Fibroblast of villous mesenchyme (primary cell): ENCODE results near the gene ERV3-1. TPM values are rescaled to one million over a fixed set of nuclear protein-coding genes. Genes with fewer than 3 reads are reported as not detected.

Source experiments
- DNase-seq: peaks from one replicate; pipeline ENCODE4 v3.0.0-alpha.2; 2010; ENCODE audit warnings: low read depth
- H3K4me3 ChIP-seq: 2 replicates; pipeline ENCODE4 v1.5.1; 2011; ENCODE audit warnings: low read depth, mild to moderate bottlenecking, low read length
- CTCF ChIP-seq: IDR thresholded peaks from 2 replicates; pipeline ENCODE4 v1.5.1; 2012; ENCODE audit warnings: low read depth, mild to moderate bottlenecking, low read length; ENCODE audit not compliant: insufficient read depth
- total RNA-seq: library from RNA; depleted of rRNA; stranded (reverse); fragments of >200 nt; gene quantifications from 2 replicates; pipeline ENCODE4 v1.2.3, GENCODE V29; 2012

The ERV3-1 gene
- total RNA-seq, 1 donor = 12.1 TPM

- no peak overlapping the region for H3K4me3 ChIP-seq
- no peak for TF ChIP-seq CTCF
- DNase-seq = peak; percentile 8
These were observed 8.5 kb downstream of the ERV3-1 start for GRCh38 chr7:64997927-64998391.

- no peak overlapping the region for H3K4me3 ChIP-seq
- DNase-seq = no peak
- TF ChIP-seq CTCF = no peak
These were observed 9.2 kb downstream of the ERV3-1 start for GRCh38 chr7:64997164-64997908.

GRCh38 chr7:64996305-64996704 is 10.2 kb downstream of the ERV3-1 start:
- no peak for TF ChIP-seq CTCF

GRCh38 chr7:64993901-64994300 is 12.6 kb downstream of the ERV3-1 start:
- H3K4me3 ChIP-seq = no peak overlapping the region
- no peak for DNase-seq
- no peak for TF ChIP-seq CTCF

More at GRCh38 chr7:64996305-64996704, 10.2 kb downstream of the ERV3-1 start:
- no peak for DNase-seq
- H3K4me3 ChIP-seq = no peak overlapping the region

- DNase-seq = peak; percentile 18
- H3K4me3 ChIP-seq = no peak overlapping the region
- TF ChIP-seq CTCF = no peak
These were observed 13.5 kb downstream of the ERV3-1 start for GRCh38 chr7:64992971-64993370.

GRCh38 chr7:64990936-64991335 is 15.6 kb downstream of the ERV3-1 start, which contains the start of gene ZNF117:
Gene ZNF117, minus strand, starts transcription at chr7:64991036.
- no peak for TF ChIP-seq CTCF
- DNase-seq = no peak
- no peak within 1 kb of the TSS for H3K4me3 ChIP-seq
